Stimulated activated CD8-positive, alpha-beta memory T cell treated with anti-CD3 and anti-CD28 coated beads, Interleukin-15, amount 100 ng/mL, for 24 hours (primary cell): Measurements from ENCODE around the gene BCO1.
"Not testable (repeated sequence)": the region's sequence is repeated elsewhere in the genome, so short reads cannot be mapped to it uniquely, and the experiment has no call there.

Experiments used
- DNase-seq: peaks from one replicate; pipeline ENCODE4 v3.0.0-alpha.2; 2020; ENCODE audit warnings: low read depth

The BCO1 gene

DNA sequence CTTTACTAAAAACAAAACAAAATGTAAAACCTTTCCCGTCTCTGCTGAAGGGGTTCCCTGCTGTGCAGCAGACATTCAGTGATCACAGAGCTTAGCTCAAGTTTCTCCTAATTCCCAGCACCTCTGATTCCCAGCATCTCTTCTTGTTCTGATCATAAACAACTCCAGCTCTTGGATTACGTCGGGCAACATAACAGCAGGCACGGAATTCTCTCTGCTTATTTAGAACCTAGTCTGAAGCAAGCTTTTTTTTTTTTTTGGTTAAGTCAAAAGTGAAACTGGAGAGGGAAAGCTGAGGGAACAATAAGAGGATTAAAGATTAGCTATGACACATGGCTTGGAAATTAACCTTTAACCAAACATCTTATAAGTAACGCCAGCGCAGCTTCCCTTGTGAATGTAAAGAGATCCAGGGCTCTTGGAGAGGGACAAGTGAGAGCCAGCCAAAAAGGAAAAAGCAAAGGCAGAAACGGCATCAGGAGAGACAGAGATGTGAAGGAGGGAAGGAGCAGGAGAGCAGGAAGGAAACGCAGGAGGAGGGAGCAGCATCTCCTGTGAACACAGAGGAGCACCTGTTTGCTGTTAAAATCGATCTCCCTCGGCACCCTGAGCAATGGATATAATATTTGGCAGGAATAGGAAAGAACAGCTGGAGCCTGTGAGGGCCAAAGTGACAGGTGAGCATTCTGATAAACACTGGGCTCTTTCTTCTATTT is at the start of gene BCO1:
TSS of gene BCO1 (plus strand) at position 394 of the 716 bp plus-strand sequence. CDS start at position 614, 220 bp downstream.
- no peak for DNase-seq

DNA sequence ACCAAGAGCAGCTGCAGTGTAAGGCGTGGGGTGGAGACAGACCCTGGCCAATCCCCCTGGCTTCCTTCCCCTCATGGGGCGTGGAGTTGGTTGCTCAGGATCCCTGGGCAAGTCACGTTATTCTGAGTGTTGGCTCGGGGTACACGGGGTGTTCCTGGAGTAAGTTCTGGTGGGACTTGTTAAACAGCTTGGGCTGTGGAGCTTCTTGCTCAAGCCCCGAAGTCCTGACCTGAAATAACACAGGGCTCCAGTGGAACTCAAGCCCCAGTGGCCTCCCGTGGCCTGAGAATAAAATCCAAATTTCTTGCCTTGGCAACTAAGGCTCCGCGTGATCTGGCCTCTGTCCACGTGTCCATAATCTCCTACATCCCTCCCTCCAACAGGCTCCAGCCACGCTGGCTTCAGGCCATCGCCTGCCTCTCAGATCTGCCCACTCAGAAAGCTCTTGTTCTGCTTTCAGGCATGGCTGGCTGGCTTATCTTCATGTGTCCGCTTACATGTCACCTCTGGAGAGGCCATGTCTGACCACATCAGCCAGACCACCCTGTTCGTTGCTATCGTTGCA is 49.3 kb upstream of the BCO1 start:
- DNase-seq, result no peak

DNA sequence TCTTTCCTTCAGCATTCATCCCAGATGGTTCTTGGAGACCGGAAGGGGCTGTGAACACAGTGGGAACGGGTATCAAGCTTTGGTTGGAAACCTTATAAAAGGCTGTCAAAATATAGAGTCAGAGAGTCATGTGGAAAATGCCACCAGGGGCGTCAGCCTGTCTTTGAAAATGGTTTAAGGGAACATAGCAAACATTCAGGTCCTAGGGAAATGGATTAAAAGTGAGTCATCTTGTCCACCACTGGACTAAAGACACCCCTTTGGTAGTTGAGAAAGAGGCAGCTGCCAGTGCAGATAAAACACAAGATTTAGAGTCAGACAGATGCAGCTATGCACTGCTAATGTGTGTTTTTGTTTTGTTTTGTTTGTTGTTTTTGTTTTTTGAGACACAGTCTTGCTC is 47.8 kb upstream of the BCO1 start:
- DNase-seq, result no peak

- no peak for DNase-seq
Observed at GRCh38 chr16:81195885-81196534, 42.5 kb upstream of the BCO1 start.

- no peak for DNase-seq
Observed at GRCh38 chr16:81198635-81199034, 39.9 kb upstream of the BCO1 start.

GRCh38 chr16:81201267-81201666 is 37.2 kb upstream of the BCO1 start:
- DNase-seq, result no peak

GRCh38 chr16:81204798-81205680 is 33.5 kb upstream of the BCO1 start:
- DNase-seq, result peak; percentile 19

DNA sequence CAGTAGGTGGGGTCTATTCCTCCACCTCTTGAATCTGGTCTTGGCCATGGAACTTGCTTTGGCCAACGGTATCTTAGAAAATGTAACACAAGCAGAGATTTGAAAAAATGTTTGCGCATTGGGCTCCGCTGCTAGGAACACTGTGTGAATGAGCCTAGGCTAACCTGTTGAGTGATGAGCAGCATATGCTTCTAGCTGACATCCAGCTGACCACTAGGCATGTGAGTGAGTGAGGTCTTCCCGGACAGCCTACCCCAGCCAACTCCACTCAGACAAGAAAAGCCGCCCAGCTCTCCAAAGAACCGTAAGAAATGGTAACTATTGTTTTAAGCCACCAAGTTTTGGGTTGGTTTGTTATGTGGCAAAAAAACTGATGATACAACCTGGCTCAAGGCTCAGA is 31.4 kb upstream of the BCO1 start:
- DNase-seq, result no peak

DNA sequence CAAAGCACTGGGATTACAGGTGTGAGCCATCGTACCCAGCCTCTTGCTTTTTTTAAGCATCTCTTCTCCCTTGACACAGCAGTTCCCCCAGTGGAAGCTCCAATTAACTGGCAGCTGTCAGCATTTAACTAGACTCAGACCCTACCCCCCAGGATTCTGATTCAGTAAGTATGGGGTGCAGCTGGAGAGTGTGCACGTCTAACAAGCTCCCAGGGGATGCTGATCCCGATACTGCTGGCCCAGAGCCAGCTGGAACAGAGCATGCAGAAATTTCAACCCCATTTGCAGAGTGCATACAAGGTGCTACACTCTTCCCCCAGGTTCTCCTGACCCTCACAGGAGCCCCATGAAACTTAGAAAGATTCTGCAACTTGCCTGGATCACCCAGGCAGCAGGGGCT is 27.7 kb upstream of the BCO1 start:
- no peak for DNase-seq

DNA sequence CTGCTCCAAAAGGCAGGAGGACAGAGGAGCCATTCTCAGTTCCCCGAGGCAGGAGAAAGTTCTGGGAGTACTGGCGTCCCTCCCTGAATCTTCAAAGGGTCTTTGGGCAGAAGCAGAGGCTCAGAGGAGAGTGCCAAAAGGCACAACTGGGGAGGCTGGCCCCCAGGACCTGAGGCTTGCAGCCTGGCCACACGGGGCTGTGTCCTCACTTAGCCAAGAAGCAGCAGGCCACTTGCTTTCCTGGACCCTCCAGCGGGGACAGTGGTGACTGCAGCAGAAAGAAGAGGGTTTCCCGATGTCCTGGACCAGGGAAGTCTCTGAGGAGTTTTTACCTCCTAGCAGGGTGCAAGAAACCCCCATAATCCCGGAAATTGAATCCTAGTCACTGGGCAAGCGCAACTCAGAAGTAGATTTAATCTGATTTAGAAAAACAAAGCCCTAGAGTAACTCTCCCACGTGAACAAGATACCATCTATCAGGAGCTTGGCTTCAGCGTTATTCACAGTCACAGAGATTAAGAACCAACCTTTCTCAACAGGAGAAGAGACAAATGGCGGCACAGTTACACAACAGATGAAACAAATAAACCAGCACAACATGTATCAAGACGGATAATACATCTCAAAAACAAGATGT is 25.5 kb upstream of the BCO1 start:
- DNase-seq, result no peak

DNA sequence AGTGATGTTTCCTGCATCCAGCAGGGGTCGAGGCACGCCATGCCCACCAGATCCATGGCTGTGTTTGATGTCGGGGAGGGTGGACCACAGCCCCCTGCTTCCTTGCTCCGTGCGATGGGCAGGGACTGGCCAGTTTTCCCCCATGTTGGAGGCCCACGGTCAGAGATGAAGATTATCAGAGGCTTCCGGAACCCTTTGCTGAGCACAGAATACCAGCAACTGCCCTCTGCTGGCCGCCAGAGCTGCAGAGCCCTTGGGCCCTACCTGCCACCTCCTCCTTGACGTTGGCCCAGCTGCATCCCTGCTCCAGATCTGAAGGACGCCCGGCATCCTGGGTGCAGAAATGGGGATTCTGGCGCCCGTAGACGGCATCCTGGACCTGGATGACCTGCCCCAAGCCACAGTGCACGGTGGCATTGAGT is 23.7 kb upstream of the BCO1 start:
- no peak for DNase-seq

DNA sequence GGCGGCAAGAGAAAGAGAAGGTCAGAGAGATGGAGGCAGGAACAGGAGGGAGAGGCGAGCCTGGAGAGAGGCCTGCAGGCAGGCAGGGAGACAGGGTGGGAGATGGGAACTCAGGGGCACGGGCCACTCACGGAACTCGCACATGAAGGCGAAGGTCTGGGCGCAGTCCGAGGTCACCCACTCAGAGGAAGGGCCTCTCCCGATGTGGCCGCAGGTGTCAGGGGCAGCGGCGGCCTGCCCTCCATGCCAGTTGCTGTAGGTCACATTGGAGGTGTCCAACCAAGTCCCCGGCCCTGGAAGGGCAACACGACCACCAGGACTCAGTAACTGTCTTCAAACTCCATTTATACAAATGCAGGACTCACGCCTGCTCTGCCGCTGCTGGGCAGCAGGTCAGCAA is 22.4 kb upstream of the BCO1 start:
- DNase-seq, result no peak

DNA sequence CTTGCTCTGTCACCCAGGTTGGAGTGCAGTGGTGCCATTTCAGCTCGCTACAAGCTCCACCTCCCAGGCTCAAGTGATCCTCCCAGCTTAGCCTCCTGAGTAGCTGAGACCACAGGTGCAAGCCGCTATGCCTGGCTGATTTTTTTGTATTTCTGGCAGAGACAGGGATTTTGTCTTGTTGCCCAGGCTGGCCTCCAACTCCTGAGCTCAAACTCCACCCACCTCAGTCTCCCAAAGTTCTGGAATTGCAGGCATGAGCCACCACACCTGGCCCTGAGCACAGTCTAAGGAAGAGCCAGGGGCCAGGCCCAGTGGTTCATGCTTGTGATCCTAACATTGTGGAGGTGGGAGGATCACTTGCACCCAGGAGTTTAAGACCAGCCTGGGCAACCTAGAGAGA is 21.8 kb upstream of the BCO1 start:
- no peak for DNase-seq

DNA sequence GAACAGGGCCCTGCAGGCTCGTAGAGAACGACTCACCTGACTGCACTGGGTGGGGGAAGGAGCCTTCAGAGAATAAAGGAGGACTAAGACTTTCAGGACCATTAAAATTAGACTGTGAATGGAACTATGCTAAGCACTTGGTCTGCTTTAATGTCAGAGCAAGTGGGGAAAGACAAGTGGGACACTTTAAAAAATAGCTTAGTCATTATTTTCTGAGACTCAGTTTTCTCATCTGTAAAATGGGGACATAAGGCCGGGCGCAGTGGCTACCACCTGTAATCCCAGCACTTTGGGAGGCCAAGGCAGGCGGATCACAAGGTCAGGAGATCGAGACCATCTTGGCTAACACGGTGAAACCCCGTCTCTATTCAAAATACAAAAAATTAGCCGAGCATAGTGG is 19.3 kb upstream of the BCO1 start:
- no peak for DNase-seq

DNA sequence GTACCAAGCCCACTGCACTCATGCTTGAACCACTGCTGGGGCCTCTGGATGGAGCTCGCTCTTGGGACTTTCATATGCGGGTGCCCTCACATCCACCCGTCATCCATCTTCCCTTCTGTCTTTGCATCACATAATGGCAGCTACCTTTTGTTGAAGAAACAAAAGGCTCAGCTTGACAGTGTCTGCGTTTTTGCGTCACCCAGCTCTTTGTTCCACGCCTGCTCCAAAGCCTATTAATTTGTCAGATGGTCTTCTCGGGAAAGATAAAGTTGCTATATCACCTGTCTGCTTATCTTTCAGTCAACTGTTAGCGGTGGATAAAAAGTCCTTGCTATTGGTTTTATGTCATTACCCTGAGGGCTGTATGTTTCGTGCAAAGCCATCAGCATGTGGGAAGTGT is 18.1 kb upstream of the BCO1 start:
- no peak for DNase-seq

DNA sequence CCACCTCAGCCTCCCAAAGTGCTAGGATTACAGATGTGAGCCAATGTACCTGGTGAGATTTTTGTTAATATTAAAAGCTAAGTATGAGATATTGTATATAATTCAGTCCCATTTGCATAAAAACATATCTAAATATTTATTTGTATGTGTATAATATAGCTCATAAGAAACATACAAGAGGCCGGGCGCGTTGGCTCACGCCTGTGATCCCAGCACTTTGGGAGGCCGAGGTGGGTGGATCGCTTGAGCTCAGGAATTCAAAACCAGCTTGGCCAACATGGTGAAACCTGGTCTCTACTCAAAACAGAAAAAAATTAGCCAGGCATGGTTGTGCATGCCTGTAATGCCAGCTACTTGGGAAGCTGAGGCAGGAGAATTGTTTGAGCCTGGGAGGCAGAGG is 16.8 kb upstream of the BCO1 start:
- DNase-seq, result no peak

DNA sequence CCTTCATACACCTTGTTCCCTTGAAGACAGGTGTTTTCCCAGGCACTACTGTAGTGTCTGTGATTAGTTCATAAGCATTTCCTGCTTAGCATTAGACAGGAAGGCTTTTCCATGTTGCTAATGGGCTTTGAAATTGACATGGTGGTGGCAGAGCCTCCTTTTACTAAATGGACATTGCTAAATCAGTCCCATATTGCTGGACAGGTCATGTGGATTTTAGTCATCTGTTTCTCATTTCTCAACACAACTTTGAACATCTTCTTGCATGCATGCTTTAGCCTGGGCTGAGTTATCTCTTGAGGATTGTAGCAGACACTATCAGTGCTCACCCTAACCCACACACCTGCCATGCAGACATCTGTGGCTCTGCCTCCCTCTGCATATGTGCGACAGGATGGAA is 13.7 kb upstream of the BCO1 start:
- DNase-seq, result no peak

- not testable (repeated sequence) for DNase-seq
Observed at GRCh38 chr16:81225697-81226096, 12.8 kb upstream of the BCO1 start.

DNA sequence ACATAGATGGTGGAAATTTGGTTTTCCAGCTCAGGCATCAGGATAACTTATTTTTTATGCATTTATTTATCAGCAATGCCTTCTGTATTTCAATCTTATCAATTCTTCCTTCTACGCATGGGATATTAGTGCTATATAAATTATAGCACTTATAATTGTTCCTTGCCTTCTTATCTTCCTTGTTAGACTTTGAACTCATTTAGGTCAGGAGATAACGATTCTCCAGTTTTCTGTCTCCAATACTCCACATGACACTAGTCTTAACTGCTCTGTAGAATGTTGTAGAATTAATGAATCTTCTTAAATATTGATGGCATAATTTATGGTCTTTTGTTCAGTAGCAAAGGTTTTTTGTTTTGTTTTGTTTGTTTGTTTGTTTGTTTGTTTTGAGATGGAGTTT is 10.7 kb upstream of the BCO1 start:
- DNase-seq, result no peak

DNA sequence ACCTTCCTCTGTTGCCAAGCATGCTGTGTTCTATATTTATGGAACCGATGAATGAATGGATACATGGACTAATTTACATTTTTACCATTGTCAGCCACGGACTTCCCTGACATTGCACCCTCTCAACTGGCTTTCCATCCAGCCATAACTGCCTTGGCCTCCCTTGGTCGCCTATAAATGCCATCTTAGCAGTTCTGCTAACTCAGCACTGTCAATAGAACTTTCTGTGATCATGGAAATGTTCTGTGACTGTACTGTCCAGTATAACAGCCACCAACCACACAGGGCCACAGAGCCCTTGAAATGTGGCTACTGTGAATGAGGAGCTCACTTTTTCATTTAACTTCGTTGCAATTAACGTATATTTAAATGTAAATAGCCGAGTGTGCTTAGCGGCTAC is 8.7 kb upstream of the BCO1 start:
- no peak for DNase-seq

DNA sequence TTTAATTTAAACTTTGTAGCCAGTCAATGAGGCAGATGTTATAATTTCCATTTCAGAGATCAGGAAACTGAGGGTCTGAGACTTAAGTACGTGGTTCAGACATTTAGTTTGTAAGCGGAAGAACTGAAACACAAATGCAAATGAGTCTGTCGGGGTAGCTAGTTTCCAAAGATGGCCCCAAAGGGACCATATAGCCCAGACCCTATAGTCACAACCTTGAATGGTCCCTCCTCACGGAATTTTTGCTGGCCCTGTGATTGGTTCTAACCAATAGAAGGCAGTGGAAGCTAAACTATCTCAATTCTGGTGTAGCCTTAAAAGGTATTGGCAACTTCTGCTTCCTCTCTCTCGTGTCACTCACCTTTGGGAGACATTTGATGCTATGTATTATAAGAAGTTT is 7.5 kb upstream of the BCO1 start:
- DNase-seq, result no peak

GRCh38 chr16:81232740-81233367 is 5.6 kb upstream of the BCO1 start:
- DNase-seq, result no peak
